Measurements from ENCODE around the gene PAWR.

PAWR gene

GRCh38 chr12:79674629-79675028 lies 16.1 kb downstream of the PAWR start:
- no peak overlapping the region for H3K27ac ChIP-seq
- in situ Hi-C loops (cut with HindIII; ENCODE audit: low pct_ligation_motif_present, low sequenced_read_pairs), result no loop called here

DNA sequence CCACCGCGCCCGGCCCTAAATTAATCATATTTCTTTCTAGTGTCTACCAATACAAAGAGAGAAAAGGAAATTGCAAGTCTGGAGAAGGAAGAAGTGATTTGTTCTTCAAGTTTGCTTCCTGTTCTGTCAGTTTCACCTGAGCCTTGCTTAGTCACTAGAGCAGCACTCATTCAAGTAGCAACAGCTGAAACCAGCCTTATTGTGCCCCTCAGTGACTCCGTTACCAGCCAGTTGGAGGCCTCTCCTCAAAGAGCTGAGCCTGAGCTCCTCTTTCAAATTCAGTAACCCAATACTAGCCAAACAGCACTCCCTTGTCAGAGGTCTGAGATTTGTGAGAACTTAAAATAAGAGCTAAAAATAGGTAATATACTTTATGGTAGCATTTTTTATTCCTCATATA lies 17.4 kb downstream of the PAWR start:
- H3K27ac ChIP-seq, result no peak overlapping the region
- H3K27me3 ChIP-seq (replicated peaks), result no peaks in the 10 kb centered on the region
- H3K36me3 ChIP-seq (replicated peaks), result no peaks in the 10 kb centered on the region
- H3K4me3 ChIP-seq (ENCODE audit: low read depth, low read length), result no peak overlapping the region
- DNase-seq, result no peak
- no peak for TF ChIP-seq CTCF (IDR thresholded peaks at IDR 0.05; ENCODE audit: low read depth, low read length, missing control alignments)
- in situ Hi-C loops (cut with HindIII; ENCODE audit: low pct_ligation_motif_present, low sequenced_read_pairs), result no loop called here

More at GRCh38 chr12:79674629-79675028, 16.1 kb downstream of the PAWR start:
- DNase-seq, result peak; percentile 9
- no peak for TF ChIP-seq CTCF (IDR thresholded peaks at IDR 0.05; ENCODE audit: low read depth, low read length, missing control alignments)
- Histone ChIP-seq H3K4me3 (ENCODE audit: low read depth, low read length) (no peak overlapping the region), H3K36me3 (replicated peaks) (no peaks in the 10 kb centered on the region), H3K27me3 (replicated peaks) (no peaks in the 10 kb centered on the region)

- Histone ChIP-seq H3K27ac (no peak overlapping the region), H3K4me3 (ENCODE audit: low read depth, low read length) (no peak overlapping the region), H3K36me3 (replicated peaks) (no peaks in the 10 kb centered on the region)
Observed at GRCh38 chr12:79668113-79668512, 22.7 kb downstream of the PAWR start.

DNA sequence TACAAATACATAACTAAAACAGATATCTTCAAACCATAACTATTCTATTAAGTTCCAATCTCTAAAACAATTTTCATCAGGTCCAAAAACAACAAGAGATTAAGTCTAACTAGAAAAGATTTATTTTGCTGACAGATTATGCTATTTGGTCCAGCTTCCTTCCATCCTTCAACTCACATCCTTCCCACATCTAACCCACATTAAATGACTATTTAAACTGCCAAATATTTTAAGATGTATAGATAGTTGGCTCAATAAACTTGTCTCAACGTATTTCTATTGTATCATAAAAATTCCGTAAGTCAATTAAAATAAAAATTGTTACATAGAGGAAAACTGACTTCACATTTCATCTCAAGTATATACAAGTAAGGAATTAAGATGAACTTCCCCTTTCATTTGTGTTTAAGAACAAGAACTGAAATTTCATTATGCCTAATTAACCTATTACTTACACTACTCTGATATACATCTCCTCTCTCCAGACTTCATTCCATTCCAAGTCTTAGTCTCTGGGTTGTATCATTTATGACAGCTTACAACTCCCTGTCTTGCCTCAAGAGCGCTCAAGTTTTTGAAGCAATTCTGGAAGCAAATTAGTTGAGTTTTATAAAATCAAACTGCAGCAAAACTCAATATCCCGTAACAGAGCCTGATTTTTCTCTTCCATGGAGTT lies 25.4 kb downstream of the PAWR start:
- Histone ChIP-seq H3K27ac (no peak overlapping the region), H3K27me3 (replicated peaks) (no peaks in the 10 kb centered on the region), H3K36me3 (replicated peaks) (no peaks in the 10 kb centered on the region), H3K4me3 (ENCODE audit: low read depth, low read length) (no peak overlapping the region)
- no peak for TF ChIP-seq CTCF (IDR thresholded peaks at IDR 0.05; ENCODE audit: low read depth, low read length, missing control alignments)
- no peak for DNase-seq
- in situ Hi-C loops (cut with HindIII; ENCODE audit: low pct_ligation_motif_present, low sequenced_read_pairs), result no loop called here

More at GRCh38 chr12:79668113-79668512, 22.7 kb downstream of the PAWR start:
- no peak for TF ChIP-seq CTCF (IDR thresholded peaks at IDR 0.05; ENCODE audit: low read depth, low read length, missing control alignments)
- in situ Hi-C loops (cut with HindIII; ENCODE audit: low pct_ligation_motif_present, low sequenced_read_pairs), result no loop called here
- DNase-seq, result no peak
- H3K27me3 ChIP-seq (replicated peaks), result no peaks in the 10 kb centered on the region

DNA sequence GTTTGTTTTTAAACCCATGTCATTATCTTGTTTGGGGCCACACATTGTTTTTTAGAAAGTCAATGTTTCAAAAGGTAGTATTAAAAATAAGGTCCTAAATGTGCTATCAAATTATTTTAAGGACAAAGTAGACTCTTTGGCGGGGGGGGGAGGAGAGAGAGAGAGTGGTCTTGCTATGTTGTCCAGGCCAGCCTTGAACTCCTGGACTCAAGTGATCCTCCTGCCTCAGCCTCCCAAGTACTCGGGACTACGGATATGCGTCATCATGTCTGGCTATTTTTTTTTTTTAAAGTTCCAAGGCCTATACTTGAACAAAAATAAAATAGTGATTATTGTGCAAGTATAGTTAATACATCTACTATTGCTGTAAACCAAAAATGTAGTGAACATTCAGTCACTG lies 26.2 kb downstream of the PAWR start:
- no peak for TF ChIP-seq CTCF (IDR thresholded peaks at IDR 0.05; ENCODE audit: low read depth, low read length, missing control alignments)
- Histone ChIP-seq H3K4me3 (ENCODE audit: low read depth, low read length) (no peak overlapping the region), H3K27me3 (replicated peaks) (no peaks in the 10 kb centered on the region), H3K36me3 (replicated peaks) (no peaks in the 10 kb centered on the region), H3K27ac (no peak overlapping the region)
- no peak for DNase-seq
- in situ Hi-C loops (cut with HindIII; ENCODE audit: low pct_ligation_motif_present, low sequenced_read_pairs), result no loop called here
